ENCODE data around the gene PES1.
"Not testable (repeated sequence)": the region's sequence is repeated elsewhere in the genome, so short reads cannot be mapped to it uniquely, and the experiment has no call there.

Gene PES1

GRCh38 chr22:30574095-30574981 lies 17.4 kb downstream of the PES1 start, which contains the start of gene GAL3ST1:
Gene GAL3ST1 (minus strand): TSS chr22:30574665. CDS start chr22:30557392, 17,273 bp downstream.
- DNase-seq: no peak

DNA sequence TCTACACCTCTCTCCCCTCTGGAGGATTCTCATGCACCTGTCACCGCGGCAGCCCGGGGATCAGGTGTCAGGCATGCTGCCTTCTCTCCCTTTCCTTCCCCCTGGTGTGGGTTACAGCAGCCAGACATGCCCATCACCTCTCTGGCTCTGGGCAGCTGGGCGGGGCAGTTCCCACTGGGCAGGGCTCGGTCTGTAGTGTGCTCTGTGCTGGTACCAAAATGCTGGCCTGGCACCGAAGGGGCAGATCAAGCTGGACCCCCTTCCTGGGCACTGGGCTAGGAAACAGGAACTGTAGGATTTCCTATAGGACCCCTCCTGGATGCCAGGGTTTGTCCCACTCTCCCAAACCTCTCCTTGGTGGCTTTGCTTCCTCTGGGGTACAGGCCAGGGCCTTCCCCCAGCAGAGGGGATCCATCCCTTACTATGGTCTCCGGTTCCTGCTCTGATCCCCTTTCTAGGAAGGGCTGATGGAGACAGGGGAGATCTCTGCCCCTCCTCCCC lies 18.1 kb downstream of the PES1 start:
- no peak for DNase-seq

- DNase-seq: no peak
Measured at GRCh38 chr22:30572840-30573593, 18.7 kb downstream of the PES1 start.

- DNase-seq: no peak
Measured at GRCh38 chr22:30572210-30572609, 19.5 kb downstream of the PES1 start.

- no peak for DNase-seq
Measured at GRCh38 chr22:30569674-30570202, 22.0 kb downstream of the PES1 start.

- DNase-seq: no peak
Measured at GRCh38 chr22:30568137-30568805, 23.4 kb downstream of the PES1 start.

DNA sequence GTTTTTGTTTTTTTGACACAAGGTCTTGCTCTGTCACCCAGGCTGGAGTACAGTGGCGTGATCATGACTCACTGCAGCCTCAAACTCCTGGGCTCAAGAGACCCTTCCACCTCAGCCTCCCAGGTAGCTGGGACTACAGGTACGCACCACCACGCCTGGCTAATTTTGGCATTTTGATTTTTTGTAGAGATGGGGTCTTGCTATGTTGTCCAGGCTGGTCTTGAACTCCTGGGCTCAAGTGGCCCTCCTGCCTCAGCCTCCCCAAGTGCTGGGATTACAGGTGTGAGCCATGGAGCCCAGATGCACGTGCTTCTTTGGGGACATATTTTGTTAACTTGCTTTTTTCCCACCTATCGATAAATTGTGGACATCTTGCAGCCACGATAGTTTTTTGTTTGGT lies 24.4 kb downstream of the PES1 start:
- not testable (repeated sequence) for DNase-seq

DNA sequence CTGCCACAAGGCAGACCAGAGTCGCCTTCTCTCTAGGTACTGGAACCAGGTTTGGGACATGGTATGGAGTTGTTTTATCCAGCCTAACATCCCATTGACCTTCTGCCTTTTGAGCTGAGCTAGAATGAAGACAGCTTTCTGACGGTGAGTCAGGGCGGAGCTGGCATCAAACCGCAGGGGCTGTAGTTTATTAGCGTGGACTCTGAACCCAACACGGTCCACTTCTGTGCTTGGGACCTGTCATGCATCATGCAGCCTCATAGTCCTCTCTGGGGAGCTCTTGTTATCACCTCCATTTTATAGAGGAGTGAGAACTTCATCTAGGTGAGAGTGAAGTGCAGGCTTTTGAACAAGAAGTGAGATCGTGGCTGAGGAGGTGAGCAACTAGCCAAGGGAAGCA lies 25.6 kb downstream of the PES1 start:
- no peak for DNase-seq

DNA sequence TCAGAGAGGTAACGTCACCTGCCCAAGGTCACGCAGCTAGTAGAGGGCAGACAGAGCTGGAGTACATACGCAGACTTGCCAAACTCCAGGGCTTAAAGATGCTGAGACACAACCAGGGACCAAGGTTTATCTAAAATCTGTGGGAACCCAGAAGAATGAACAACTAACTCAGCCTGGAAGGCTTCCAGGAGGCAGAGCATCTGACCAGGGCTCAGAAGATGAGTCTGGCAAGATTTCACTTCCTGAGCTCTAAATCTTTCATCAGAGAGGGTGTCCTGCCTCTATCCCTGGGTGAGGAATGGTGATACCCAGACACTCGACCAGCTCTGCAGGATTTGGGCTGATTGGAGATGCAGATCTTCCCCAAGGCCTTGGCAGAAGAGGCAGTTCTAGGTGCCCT lies 26.4 kb downstream of the PES1 start:
- DNase-seq: no peak

- no peak for DNase-seq
Measured at GRCh38 chr22:30564761-30565119, 27.0 kb downstream of the PES1 start.

GRCh38 chr22:30564045-30564760 lies 27.5 kb downstream of the PES1 start:
- DNase-seq: no peak

DNA sequence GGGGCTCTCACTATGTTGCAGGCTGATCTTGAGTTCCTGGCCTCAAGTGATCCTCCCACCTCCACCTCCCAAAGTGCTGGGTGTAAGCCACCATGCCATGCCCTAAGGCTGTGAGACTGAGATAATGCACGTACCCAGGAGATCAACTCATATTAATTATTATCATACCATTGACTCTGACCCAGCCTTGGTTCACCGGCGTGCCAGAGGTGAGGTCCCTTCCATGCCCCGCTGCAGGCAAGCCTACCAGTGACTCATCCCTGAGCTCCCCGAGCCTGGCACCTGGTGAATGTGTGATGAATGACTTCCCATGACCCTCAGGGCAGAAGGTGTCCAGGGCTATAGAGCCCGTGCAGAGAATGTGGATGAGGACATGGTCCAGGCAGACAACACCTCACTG lies 29.3 kb downstream of the PES1 start:
- no peak for DNase-seq

DNA sequence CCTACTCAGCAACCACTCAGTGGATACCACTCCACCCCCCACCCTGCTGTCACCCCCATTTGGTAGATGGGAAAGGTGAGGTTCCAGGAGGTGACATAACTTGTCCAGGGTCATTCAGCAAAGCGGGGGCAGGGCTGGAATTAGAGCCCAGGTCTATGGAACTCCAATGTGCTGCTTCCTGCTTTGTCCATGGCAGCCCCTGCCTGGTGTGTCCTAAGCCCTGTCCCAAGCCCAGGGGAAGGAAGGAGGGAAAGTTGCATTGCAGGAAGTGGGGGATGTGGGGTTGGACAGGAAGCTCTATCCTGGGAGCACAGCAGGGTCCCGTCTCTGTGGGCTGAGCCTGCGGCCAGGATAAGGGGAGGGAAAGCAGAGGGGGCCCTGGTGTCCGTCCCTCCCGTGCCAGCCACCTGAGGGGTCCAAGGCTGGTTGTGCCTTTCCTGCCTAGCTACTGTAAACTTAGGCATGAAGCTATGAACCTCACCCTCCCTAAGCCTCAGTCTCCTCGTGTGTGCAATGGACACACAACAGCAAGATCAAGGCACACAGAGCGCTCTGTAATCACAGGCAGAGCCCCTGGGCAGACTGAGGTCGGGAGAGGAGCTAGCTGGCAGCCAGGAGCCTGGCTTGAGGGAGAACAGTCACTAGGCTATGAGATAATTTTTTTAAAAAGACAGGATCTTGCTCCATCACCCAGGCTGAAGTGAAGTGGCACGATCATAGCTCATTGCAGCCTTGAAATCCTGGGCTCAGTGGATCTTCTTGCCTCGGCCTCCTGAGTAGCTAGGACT lies 30.1 kb downstream of the PES1 start:
- no peak for DNase-seq

GRCh38 chr22:30560643-30561202 lies 31.0 kb downstream of the PES1 start:
- DNase-seq: not testable (repeated sequence)

DNA sequence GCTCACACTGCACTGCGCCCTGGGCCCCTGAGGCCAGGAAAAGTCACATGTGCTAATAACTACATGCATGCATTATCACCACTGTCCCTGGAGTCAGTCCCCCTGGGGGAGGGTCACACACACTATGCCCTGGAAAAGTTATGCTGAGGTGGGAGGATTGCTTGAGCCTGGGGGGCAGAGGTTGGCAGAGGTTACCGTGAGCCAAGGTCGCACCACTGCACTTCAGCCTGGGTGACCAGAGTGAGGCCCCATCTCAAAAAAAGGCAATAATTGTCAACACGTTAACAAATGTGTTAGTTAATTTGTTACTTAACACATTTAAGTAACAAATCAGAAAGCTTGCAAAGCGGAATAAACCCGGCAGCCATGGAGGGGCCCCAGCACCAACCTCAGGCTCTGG lies 31.8 kb downstream of the PES1 start:
- no peak for DNase-seq

GRCh38 chr22:30557243-30557642 lies 34.5 kb downstream of the PES1 start:
- DNase-seq: no peak

GRCh38 chr22:30556388-30556787 lies 35.3 kb downstream of the PES1 start:
- no peak for DNase-seq

GRCh38 chr22:30555282-30556210 lies 36.2 kb downstream of the PES1 start:
- no peak for DNase-seq

DNA sequence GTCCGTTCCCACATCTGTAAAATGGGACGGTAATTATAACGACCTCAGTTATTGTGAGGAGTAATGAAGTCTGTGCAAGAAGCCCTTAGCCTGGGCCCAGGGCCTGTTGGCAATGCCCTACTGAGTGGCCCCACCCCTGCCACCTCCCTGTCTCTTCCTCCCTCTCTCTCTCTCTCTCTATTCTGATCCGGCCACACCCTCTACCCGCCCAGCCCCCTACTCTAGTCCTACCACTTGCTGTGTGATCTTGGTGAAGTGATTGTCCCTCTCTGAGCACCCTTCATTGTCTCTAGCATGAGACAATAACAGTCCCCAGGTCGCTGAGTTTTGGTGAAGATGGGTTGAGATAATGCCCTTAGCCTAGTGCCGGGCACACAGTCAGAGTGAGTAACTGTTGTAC lies 37.7 kb downstream of the PES1 start:
- DNase-seq: no peak

DNA sequence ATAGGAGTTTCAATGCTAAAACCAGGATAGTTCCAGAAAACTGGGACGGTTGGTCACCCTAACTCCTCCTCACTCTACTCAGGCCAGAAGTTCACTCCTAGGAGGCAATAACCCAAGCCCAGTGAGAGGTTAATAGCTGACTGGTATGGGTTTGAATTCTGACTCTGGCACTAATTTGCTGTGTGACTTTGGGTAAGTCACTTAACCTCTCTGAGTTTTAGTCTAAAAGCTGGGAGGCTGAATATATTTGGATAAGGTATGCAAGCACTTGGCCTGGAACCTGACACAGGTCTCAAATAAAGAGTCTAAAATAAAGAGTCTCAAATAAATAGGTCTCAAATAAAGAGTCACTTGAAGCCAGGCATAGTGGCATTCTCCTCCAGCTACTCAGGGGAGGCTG lies 39.0 kb downstream of the PES1 start:
- DNase-seq: no peak
